Fibroblast of lung (primary cell): ENCODE data around the gene MBD6. TPM values are rescaled to one million over a fixed set of nuclear protein-coding genes. Genes with fewer than 3 reads are reported as not detected.
A peak's percentile ranks its signal among the peaks of the same experiment; 100 is the strongest.

Source experiments
- DNase-seq, 2 donors: peaks; one replicate each; pipeline versions ENCODE4 v3.0.0 to v3.0.0-alpha.2; 2010; ENCODE audit warnings: low read depth in 2 of 2
- H2AFZ ChIP-seq: 2 replicates; pipeline ENCODE4 v1.5.1; 2012; ENCODE audit warnings: low read length, control low read depth, inconsistent platforms
- H3K27ac ChIP-seq: 2 replicates; pipeline ENCODE4 v1.5.1; 2011; ENCODE audit warnings: low read length, control low read depth; ENCODE audit not compliant: insufficient read depth
- H3K27me3 ChIP-seq: 2 replicates; pipeline ENCODE4 v1.5.1; 2011; ENCODE audit warnings: mild to moderate bottlenecking, low read length; ENCODE audit not compliant: control insufficient read depth, insufficient read depth
- H3K36me3 ChIP-seq: 2 replicates; pipeline ENCODE4 v1.5.1; 2011; ENCODE audit warnings: low read length; ENCODE audit not compliant: control insufficient read depth, insufficient read depth
- H3K4me1 ChIP-seq: 2 replicates; pipeline ENCODE4 v1.5.1; 2011; ENCODE audit warnings: low read length; ENCODE audit not compliant: control insufficient read depth, insufficient read depth; ENCODE audit errors: extremely low read depth
- H3K4me2 ChIP-seq: 2 replicates; pipeline ENCODE4 v1.5.1; 2011; ENCODE audit warnings: low read length, control low read depth; ENCODE audit not compliant: insufficient read depth; ENCODE audit errors: extremely low read depth
- H3K4me3 ChIP-seq, 4 experiments: fragments of 200-600 bp in 1 of 4; sonication (generic) in 1 of 4; replicated peaks in 1 of 4; 2 replicates each; pipeline ENCODE4 v1.5.1; 2011 to 2016; ENCODE audit warnings: low read length in 4 of 4, low read depth in 3 of 4, mild to moderate bottlenecking in 3 of 4, control low read depth in 2 of 4, inconsistent platforms in 1 of 4, mixed read lengths in 1 of 4; ENCODE audit not compliant: insufficient read depth in 1 of 4; ENCODE audit errors: control extremely low read depth in 1 of 4
- H3K79me2 ChIP-seq: 2 replicates; pipeline ENCODE4 v1.5.1; 2012; ENCODE audit warnings: mild to moderate bottlenecking, low read length, inconsistent platforms; ENCODE audit not compliant: control insufficient read depth, insufficient read depth
- H3K9ac ChIP-seq: 2 replicates; pipeline ENCODE4 v1.5.1; 2011; ENCODE audit warnings: mild to moderate bottlenecking, low read length, control low read depth; ENCODE audit not compliant: insufficient read depth
- H3K9me3 ChIP-seq: 2 replicates; pipeline ENCODE4 v1.5.1; 2012; ENCODE audit warnings: low read depth, low read length; ENCODE audit not compliant: control insufficient read depth, insufficient read depth
- H4K20me1 ChIP-seq: 2 replicates; pipeline ENCODE4 v1.5.1; 2011; ENCODE audit warnings: low read length; ENCODE audit not compliant: control insufficient read depth, insufficient read depth; ENCODE audit errors: extremely low read depth
- CTCF ChIP-seq, 2 donors: IDR thresholded peaks in 1 of 2; conservative IDR thresholded peaks in 1 of 2; 1 replicate in 1 of 2; 2 replicates in 1 of 2; pipeline ENCODE4 v1.5.1; 2011 to 2012; ENCODE audit warnings: low read length in 2 of 2, control low read depth in 1 of 2, inconsistent platforms in 1 of 2, low read depth in 1 of 2, mild to moderate bottlenecking in 1 of 2
- EZH2 ChIP-seq: IDR thresholded peaks from 2 replicates; pipeline ENCODE4 v1.5.1; 2012; ENCODE audit warnings: low read length, control low read depth, mild to moderate bottlenecking; ENCODE audit errors: missing control alignments
- polyA plus RNA-seq, 2 donors: library from polyadenylated mRNA; depleted of rRNA in 1 of 2; stranded (reverse) in 1 of 2; unstranded in 1 of 2; fragments of >200 nt; gene quantifications; 2 replicates each; pipeline ENCODE4 v1.2.1, GENCODE V29; 2011 to 2012; ENCODE audit warnings: missing spikeins in 1 of 2
- total RNA-seq: library from RNA; depleted of rRNA; stranded (reverse); fragments of >200 nt; gene quantifications from 2 replicates; pipeline ENCODE4 v1.2.1, GENCODE V29; 2014

The MBD6 gene
- total and polyA plus RNA-seq, 2 donors (not counting 1 experiment from before 2014, with no cell fraction given): 3.0 to 7.1 TPM

- Histone ChIP-seq H4K20me1 (no peaks in the 10 kb centered on the region), H3K4me1 (peaks cover 7% of the 10 kb centered on the region), H3K36me3 (peaks cover 1% of the 10 kb centered on the region), H3K27me3 (peaks cover 7% of the 10 kb centered on the region), H3K4me2 (peak overlapping the region; percentile 96), H3K9ac (peak overlapping the region; percentile 90), H2AFZ (no peak overlapping the region), H3K4me3 (peak overlapping the region; percentile 78 to 96 (median 88)), H3K9me3 (no peaks in the 10 kb centered on the region), H3K27ac (peak overlapping the region; percentile 82), H3K79me2 (peaks cover 28% of the 10 kb centered on the region)
- no peak for DNase-seq
- TF ChIP-seq CTCF (conservative IDR thresholded peaks at IDR 0.05 in 1 of 2, IDR thresholded peaks at IDR 0.05 in 1 of 2; ENCODE audit: low read depth in 1 of 2, low read length in 2 of 2) (no peak), EZH2 (no peak)
Measured at GRCh38 chr12:57545809-57546437, 23.3 kb downstream of the MBD6 start.

- Histone ChIP-seq H3K27me3 (peaks cover 10% of the 10 kb centered on the region), H3K9ac (peak within 1 kb of the TSS; percentile 90), H4K20me1 (no peaks in the 10 kb centered on the region), H3K36me3 (peaks cover 1% of the 10 kb centered on the region), H3K4me3 (peak within 1 kb of the TSS; percentile 78 to 96 (median 88)), H3K4me1 (peaks cover 7% of the 10 kb centered on the region), H3K9me3 (no peaks in the 10 kb centered on the region), H3K27ac (peak within 1 kb of the TSS; percentile 82), H2AFZ (peak within 1 kb of the TSS; percentile 34), H3K4me2 (peak within 1 kb of the TSS; percentile 96), H3K79me2 (peaks cover 28% of the 10 kb centered on the region)
- peak; percentile 94 to 97 for DNase-seq
- TF ChIP-seq EZH2: no peak
- peak in 1 of 2 donors; percentile 13 for TF ChIP-seq CTCF (conservative IDR thresholded peaks at IDR 0.05 in 1 of 2, IDR thresholded peaks at IDR 0.05 in 1 of 2; ENCODE audit: low read depth in 1 of 2, low read length in 2 of 2)
Measured at GRCh38 chr12:57546438-57547287, 24.0 kb downstream of the MBD6 start, which contains the start of gene DCTN2. Gene DCTN2, minus strand, starts transcription at chr12:57547192. Its CDS starts 129 bp downstream, at chr12:57547063.

GRCh38 chr12:57547288-57548012, 24.8 kb downstream of the MBD6 start:
- Histone ChIP-seq H3K9ac (peak overlapping the region; percentile 90), H3K36me3 (peaks cover 1% of the 10 kb centered on the region), H3K79me2 (peaks cover 28% of the 10 kb centered on the region), H3K9me3 (no peaks in the 10 kb centered on the region), H4K20me1 (no peaks in the 10 kb centered on the region), H2AFZ (peak overlapping the region; percentile 34), H3K27me3 (peaks cover 10% of the 10 kb centered on the region), H3K4me2 (peak overlapping the region; percentile 42), H3K4me1 (peaks cover 7% of the 10 kb centered on the region), H3K4me3 (peak overlapping the region in 3 of 4 experiments; percentile 78 to 96 (median 90)), H3K27ac (no peak overlapping the region)
- no peak for DNase-seq
- TF ChIP-seq CTCF (conservative IDR thresholded peaks at IDR 0.05 in 1 of 2, IDR thresholded peaks at IDR 0.05 in 1 of 2; ENCODE audit: low read depth in 1 of 2, low read length in 2 of 2): no peak
- TF ChIP-seq EZH2: no peak
